ENCODE measurements around the gene SOHLH1.

The SOHLH1 gene

GRCh38 chr9:135661816-135662560 is 37.3 kb downstream of the SOHLH1 start:
- no peak for DNase-seq (ENCODE audit: low spot score)

- DNase-seq (ENCODE audit: low spot score), result no peak
These were observed 38.9 kb downstream of the SOHLH1 start for GRCh38 chr9:135660407-135660806.

- no peak for DNase-seq (ENCODE audit: low spot score)
These were observed 40.0 kb downstream of the SOHLH1 start for GRCh38 chr9:135659252-135659651.

GRCh38 chr9:135657416-135657815 is 41.9 kb downstream of the SOHLH1 start:
- DNase-seq (ENCODE audit: low spot score), result no peak

GRCh38 chr9:135655317-135655716 is 44.0 kb downstream of the SOHLH1 start:
- DNase-seq (ENCODE audit: low spot score), result no peak

- no peak for DNase-seq (ENCODE audit: low spot score)
These were observed 48.9 kb downstream of the SOHLH1 start for GRCh38 chr9:135650408-135650807.

GRCh38 chr9:135649508-135649907 is 49.8 kb downstream of the SOHLH1 start:
- DNase-seq (ENCODE audit: low spot score), result no peak

GRCh38 chr9:135648494-135649410 is 50.5 kb downstream of the SOHLH1 start:
- DNase-seq (ENCODE audit: low spot score), result no peak

GRCh38 chr9:135647884-135648283 is 51.4 kb downstream of the SOHLH1 start:
- DNase-seq (ENCODE audit: low spot score), result no peak

- no peak for DNase-seq (ENCODE audit: low spot score)
These were observed 54.6 kb downstream of the SOHLH1 start for GRCh38 chr9:135644631-135645218.
